GM18858 (cell line): ENCODE data around the gene GANAB.
"Not testable (repeated sequence)": the region's sequence is repeated elsewhere in the genome, so short reads cannot be mapped to it uniquely, and the experiment has no call there.

Experiments used
- ATAC-seq: cut with Tn5 transposase; IDR thresholded peaks from one replicate; pipeline ENCODE4 v1.9.1; 2021; ENCODE audit not compliant: unreplicated experiment

The GANAB gene

GRCh38 chr11:62621567-62622470, 24.6 kb downstream of the GANAB start, which contains the start of gene B3GAT3:
Gene B3GAT3 (minus strand): TSS chr11:62621986. CDS start chr11:62621947, 39 bp downstream.
- ATAC-seq, result peak; percentile 88

- ATAC-seq, result no peak
These were observed 25.3 kb downstream of the GANAB start for GRCh38 chr11:62621027-62621566.

GRCh38 chr11:62616957-62617356, 29.5 kb downstream of the GANAB start:
- ATAC-seq, result not testable (repeated sequence)

- ATAC-seq, result no peak
These were observed 30.9 kb downstream of the GANAB start for GRCh38 chr11:62615521-62615920.

GRCh38 chr11:62614275-62614674, 32.1 kb downstream of the GANAB start:
- ATAC-seq, result no peak

- ATAC-seq, result no peak
These were observed 33.1 kb downstream of the GANAB start for GRCh38 chr11:62613291-62613778.

- peak; percentile 50 for ATAC-seq
These were observed 33.8 kb downstream of the GANAB start, which contains the start of the genes EML3 and ROM1 for GRCh38 chr11:62612366-62613290. Gene EML3 (minus strand): TSS chr11:62612775. CDS start chr11:62612457, 318 bp downstream. Gene ROM1 (plus strand): TSS chr11:62613257. CDS start chr11:62613282, 25 bp downstream.

- peak; percentile 8 for ATAC-seq
These were observed 34.6 kb downstream of the GANAB start for GRCh38 chr11:62611705-62612365.

- no peak for ATAC-seq
These were observed 35.4 kb downstream of the GANAB start for GRCh38 chr11:62610814-62611704.

GRCh38 chr11:62610403-62610802, 36.0 kb downstream of the GANAB start:
- no peak for ATAC-seq

GRCh38 chr11:62608776-62609175, 37.6 kb downstream of the GANAB start:
- no peak for ATAC-seq

- no peak for ATAC-seq
These were observed 38.7 kb downstream of the GANAB start for GRCh38 chr11:62607714-62608113.

- no peak for ATAC-seq
These were observed 40.5 kb downstream of the GANAB start for GRCh38 chr11:62605902-62606301.

- ATAC-seq, result no peak
These were observed 40.9 kb downstream of the GANAB start for GRCh38 chr11:62605467-62605866.

GRCh38 chr11:62604460-62605120, 41.8 kb downstream of the GANAB start:
- no peak for ATAC-seq

GRCh38 chr11:62603776-62604299, 42.6 kb downstream of the GANAB start:
- no peak for ATAC-seq

- no peak for ATAC-seq
These were observed 43.4 kb downstream of the GANAB start for GRCh38 chr11:62603072-62603408.

GRCh38 chr11:62602141-62603071, 44.0 kb downstream of the GANAB start:
- no peak for ATAC-seq
